SU-DHL-6 (cell line): ENCODE data around the gene NTRK3.
"Not testable (repeated sequence)": the region's sequence is repeated elsewhere in the genome, so short reads cannot be mapped to it uniquely, and the experiment has no call there.

Experiments used
- H2AFZ ChIP-seq: fragments of 200-600 bp; sonication (generic); 2 replicates; pipeline ENCODE4 v1.6.1; 2014; ENCODE audit warnings: low read depth, mild to moderate bottlenecking, moderate library complexity, mixed read lengths, antibody characterized with exemption, low read length; ENCODE audit not compliant: severe bottlenecking
- H3F3A ChIP-seq: fragments of 200-600 bp; shearing (Covaris generic); 2 replicates; pipeline ENCODE4 v1.6.0; 2016; ENCODE audit warnings: antibody characterized with exemption, mild to moderate bottlenecking; ENCODE audit not compliant: insufficient read depth
- H3K27ac ChIP-seq: fragments of 200-600 bp; sonication (generic); 2 replicates; pipeline ENCODE4 v1.5.1; 2016; ENCODE audit warnings: low read depth, mild to moderate bottlenecking, low read length, moderate library complexity, mixed read lengths
- H3K27me3 ChIP-seq: fragments of 200-600 bp; sonication (generic), shearing (Covaris generic); 2 replicates; pipeline ENCODE4 v1.6.0; 2014; ENCODE audit warnings: mild to moderate bottlenecking, low read length
- H3K36me3 ChIP-seq: fragments of 200-600 bp; sonication (generic); 2 replicates; pipeline ENCODE4 v1.6.1; 2014; ENCODE audit warnings: mild to moderate bottlenecking, low read length, mixed read lengths
- H3K4me2 ChIP-seq: fragments of 300-600, 200-600 bp; shearing (Covaris generic), sonication (generic); 2 replicates; pipeline ENCODE4 v1.6.0; 2014; ENCODE audit warnings: low read length, low read depth, mild to moderate bottlenecking; ENCODE audit not compliant: poor library complexity, severe bottlenecking
- H3K4me3 ChIP-seq: fragments of 200-600 bp; sonication (generic); 2 replicates; pipeline ENCODE4 v1.5.1; 2014; ENCODE audit warnings: antibody characterized with exemption, low read length, mild to moderate bottlenecking, mixed read lengths; ENCODE audit not compliant: insufficient read depth, poor library complexity, severe bottlenecking
- H3K79me2 ChIP-seq: fragments of 200-600 bp; sonication (generic); 2 replicates; pipeline ENCODE4 v1.6.1; 2014; ENCODE audit warnings: mild to moderate bottlenecking, low read length, moderate library complexity; ENCODE audit not compliant: insufficient read depth
- H3K9ac ChIP-seq: fragments of 200-600 bp; sonication (generic); 2 replicates; pipeline ENCODE4 v1.7.0; 2014; ENCODE audit warnings: mild to moderate bottlenecking, low read length
- H3K9me2 ChIP-seq: fragments of 200-600 bp; sonication (generic); replicated peaks from 2 replicates; pipeline ENCODE4 v1.6.1; 2014; ENCODE audit warnings: low read length; ENCODE audit not compliant: insufficient read depth
- H3K9me3 ChIP-seq: fragments of 200-600 bp; sonication (generic); 2 replicates; pipeline ENCODE4 v1.6.1; 2014; ENCODE audit warnings: low read length, mixed read lengths; ENCODE audit not compliant: insufficient read depth
- H4K20me1 ChIP-seq: fragments of 200-600 bp; sonication (generic); 2 replicates; pipeline ENCODE4 v1.6.1; 2014; ENCODE audit warnings: low read depth, mild to moderate bottlenecking, antibody characterized with exemption, low read length, moderate library complexity, mixed read lengths
- CTCF ChIP-seq: fragments of 200-600 bp; sonication (generic); IDR thresholded peaks from one replicate; pipeline ENCODE4 v1.5.1; 2017; ENCODE audit warnings: antibody characterized with exemption, mild to moderate bottlenecking, low read length, moderate library complexity; ENCODE audit not compliant: insufficient read depth, poor library complexity, severe bottlenecking
- EZH2phosphoT487 ChIP-seq: fragments of 200-600 bp; sonication (generic), shearing (Covaris generic); conservative IDR thresholded peaks from 2 replicates; pipeline ENCODE4 v1.6.1; 2018; ENCODE audit warnings: mild to moderate bottlenecking, antibody characterized with exemption, low read length, moderate library complexity, mixed read lengths

NTRK3 gene

GRCh38 chr15:88036154-88036839 is 220.2 kb downstream of the NTRK3 start:
- H3K36me3 ChIP-seq, result no peaks in the 10 kb centered on the region
- H3K9ac ChIP-seq, result no peak overlapping the region
- TF ChIP-seq CTCF (no peak), EZH2phosphoT487 (no peak)
- no peak overlapping the region for H3K4me3 ChIP-seq
- no peaks in the 10 kb centered on the region for H3K79me2 ChIP-seq
- H3K27ac ChIP-seq, result no peak overlapping the region
- no peaks in the 10 kb centered on the region for H4K20me1 ChIP-seq
- H3K9me2 ChIP-seq, result no peaks in the 10 kb centered on the region
- no peaks in the 10 kb centered on the region for H3K27me3 ChIP-seq
- no peak overlapping the region for H2AFZ ChIP-seq
- no peaks in the 10 kb centered on the region for H3K9me3 ChIP-seq
- no peaks in the 10 kb centered on the region for H3F3A ChIP-seq
- no peak overlapping the region for H3K4me2 ChIP-seq

GRCh38 chr15:88035381-88035780 is 221.2 kb downstream of the NTRK3 start:
- no peak for TF ChIP-seq EZH2phosphoT487
- TF ChIP-seq CTCF, result no peak
- no peaks in the 10 kb centered on the region for H3K9me2 ChIP-seq

GRCh38 chr15:88033421-88033820 is 223.1 kb downstream of the NTRK3 start:
- not testable (repeated sequence) for H3K9me3 ChIP-seq, H3F3A ChIP-seq, H4K20me1 ChIP-seq, H3K9ac ChIP-seq, H3K79me2 ChIP-seq, H3K27me3 ChIP-seq, H3K9me2 ChIP-seq, H3K27ac ChIP-seq, H3K4me2 ChIP-seq, H3K4me3 ChIP-seq, H3K36me3 ChIP-seq, H2AFZ ChIP-seq

More at GRCh38 chr15:88035381-88035780, 221.2 kb downstream of the NTRK3 start:
- no peaks in the 10 kb centered on the region for H3K9me3 ChIP-seq
- H3K79me2 ChIP-seq, result no peaks in the 10 kb centered on the region
- H3K36me3 ChIP-seq, result no peaks in the 10 kb centered on the region
- H3K4me2 ChIP-seq, result no peak overlapping the region
- no peaks in the 10 kb centered on the region for H4K20me1 ChIP-seq
- H3K27me3 ChIP-seq, result no peaks in the 10 kb centered on the region
- no peaks in the 10 kb centered on the region for H3F3A ChIP-seq
- no peak overlapping the region for H2AFZ ChIP-seq
- no peak overlapping the region for H3K4me3 ChIP-seq
- no peak overlapping the region for H3K9ac ChIP-seq
- no peak overlapping the region for H3K27ac ChIP-seq

- Histone ChIP-seq H3K36me3 (no peaks in the 10 kb centered on the region), H2AFZ (no peak overlapping the region), H3K9me2 (no peaks in the 10 kb centered on the region), H3F3A (no peaks in the 10 kb centered on the region), H3K27ac (no peak overlapping the region), H3K4me3 (no peak overlapping the region), H3K9ac (no peak overlapping the region), H3K27me3 (no peaks in the 10 kb centered on the region), H4K20me1 (no peaks in the 10 kb centered on the region), H3K9me3 (no peaks in the 10 kb centered on the region), H3K4me2 (no peak overlapping the region), H3K79me2 (no peaks in the 10 kb centered on the region)
- no peak for TF ChIP-seq EZH2phosphoT487
- TF ChIP-seq CTCF, result no peak
Measured at GRCh38 chr15:88032787-88033186, 223.8 kb downstream of the NTRK3 start.
